ENCODE results near the gene CRYZ. TPM values are rescaled to one million over a fixed set of nuclear protein-coding genes. Genes with fewer than 3 reads are reported as not detected.

The CRYZ gene
- total and polyA plus RNA-seq, 2 of the 8 experiments (the other 6 are each of a cell fraction or from before 2014, with no cell fraction given) = 20.5 to 43.8 TPM

DNA sequence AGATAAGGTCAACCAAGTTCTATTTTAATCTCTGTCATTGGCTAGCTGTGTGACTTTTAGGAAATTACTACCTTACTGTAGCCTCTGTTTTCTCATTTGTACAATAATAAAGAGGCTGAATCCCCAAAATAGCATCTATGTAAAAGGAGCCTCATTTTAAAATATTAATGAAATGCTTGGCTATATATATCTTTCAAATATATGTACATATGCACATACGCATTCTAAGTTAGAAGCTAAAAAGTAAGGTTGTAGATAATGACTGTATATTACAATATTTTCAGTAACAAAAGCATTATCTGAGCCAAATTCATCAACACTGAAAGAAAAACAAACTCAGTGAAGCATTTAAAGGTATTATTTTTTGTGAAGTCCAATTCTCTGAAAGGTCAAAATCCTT, 44.7 kb upstream of the CRYZ start:
- Histone ChIP-seq H3K36me3 (ENCODE audit: control insufficient read depth in 2 of 4, insufficient read depth in 4 of 4, low read length in 3 of 4) (no peaks in the 10 kb centered on the region), H3K23me2 (ENCODE audit: low read depth, low read length) (no peaks in the 10 kb centered on the region), H2BK20ac (ENCODE audit: low read length) (no peak overlapping the region), H3K23ac (ENCODE audit: insufficient read length) (no peak overlapping the region), H4K20me1 (replicated peaks in 1 of 2; ENCODE audit: control insufficient read depth in 1 of 2, insufficient read depth in 2 of 2, low read length in 2 of 2) (no peaks in the 10 kb centered on the region), H3K18ac (ENCODE audit: extremely low read depth, low read length) (no peak overlapping the region), H4K8ac (ENCODE audit: extremely low read depth, insufficient read depth, low read length) (no peak overlapping the region), H3K56ac (replicated peaks; ENCODE audit: insufficient read length, low read depth, low read length) (no peak overlapping the region), H3K9ac (replicated peaks in 1 of 4; ENCODE audit: extremely low read depth in 1 of 4, low read depth in 3 of 4, low read length in 3 of 4) (no peak overlapping the region), H3K4ac (replicated peaks; ENCODE audit: insufficient read length, low read depth, low read length) (no peak overlapping the region), H3K79me2 (ENCODE audit: control insufficient read depth in 1 of 2, insufficient read depth in 2 of 2, low read length in 2 of 2) (no peaks in the 10 kb centered on the region), H3K9me3 (ENCODE audit: insufficient read depth in 2 of 2, low read depth in 1 of 2, low read length in 1 of 2) (no peaks in the 10 kb centered on the region), H2AFZ (ENCODE audit: low read length) (no peak overlapping the region), H2AK5ac (ENCODE audit: low read depth, low read length) (no peak overlapping the region), H2BK5ac (ENCODE audit: low read depth, low read length) (no peak overlapping the region), H2BK15ac (ENCODE audit: low read length) (no peak overlapping the region), H4K5ac (ENCODE audit: insufficient read length, low read depth, low read length) (no peak overlapping the region), H3K27ac (ENCODE audit: low read depth, low read length) (no peak overlapping the region), H3K4me2 (ENCODE audit: insufficient read depth in 1 of 2, low read depth in 2 of 2, low read length in 2 of 2) (no peak overlapping the region), H3K4me3 (ENCODE audit: extremely low read depth in 1 of 4, insufficient read depth in 2 of 4, low read depth in 3 of 4, low read length in 4 of 4) (no peak overlapping the region), H4K91ac (replicated peaks; ENCODE audit: insufficient read length, low read length) (no peak overlapping the region), H3K27me3 (replicated peaks in 1 of 4; ENCODE audit: control insufficient read depth in 3 of 4, extremely low read depth in 1 of 4, insufficient read depth in 3 of 4, low read length in 3 of 4) (no peaks in the 10 kb centered on the region), H3K79me1 (ENCODE audit: low read depth, low read length) (no peaks in the 10 kb centered on the region), H2BK12ac (ENCODE audit: low read depth, low read length) (no peak overlapping the region), H2BK120ac (replicated peaks; ENCODE audit: low read depth, low read length) (no peak overlapping the region), H3K4me1 (replicated peaks in 1 of 4; ENCODE audit: control insufficient read depth in 3 of 4, insufficient read depth in 4 of 4, low read length in 3 of 4) (peaks cover 0 to 4% (median 3%) of the 10 kb centered on the region in 4 experiments; a peak in 4 of 7 replicates), H3K14ac (ENCODE audit: insufficient read length) (no peak overlapping the region)
- ChIA-PET POLR2A (ENCODE audit: partially characterized antibody) (no interaction called here), CTCF (ENCODE audit: partially characterized antibody) (interaction anchor here (0.8 to 4.0 kb wide), 4 partner anchors 9 to 425 kb away, joined by 3 to 26 read pairs (median 4); no protein-coding TSS in a partner anchor)
- no peak for FAIRE-seq
- whole genome bisulfite sequencing, 2 experiments (ENCODE audit: extremely low coverage in 1 of 2, insufficient coverage in 1 of 2, insufficient read length in 1 of 2, insufficient replicate concordance in 2 of 2, low coverage in 1 of 2, low lambda C conversion rate in 2 of 2, missing lambda C conversion rate in 1 of 2) = 84% methylated on average over 1 of the region's 1 CpG; no CpG with 5 or more reads in 1 of the 2 experiments
- no peak for DNase-seq (ENCODE audit: low read depth in 1 of 2, low spot score in 2 of 2)
- TF ChIP-seq USF2 (IDR thresholded peaks at IDR 0.05; ENCODE audit: low read length) = no peak
- no peak for TF ChIP-seq PHF8 (conservative IDR thresholded peaks at IDR 0.05; ENCODE audit: low read depth, low read length)
- TF ChIP-seq EP300 (IDR thresholded peaks at IDR 0.05; ENCODE audit: borderline replicate concordance in 1 of 2, low read depth in 2 of 2, low read length in 2 of 2) = no peak
